Activated naive CD4-positive, alpha-beta T cell treated with anti-CD3 and anti-CD28 coated beads, Interleukin-2, amount 10 ng/mL, durations not matched to agents 7 days and 5 days (primary cell): ENCODE data around the gene BRI3.

ENCODE experiments used
- CTCF ChIA-PET: fragments of 350-600 bp; sonication (Branson Sonifier 250); formaldehyde crosslinking; loops from one replicate; lab custom pipeline; 2021; ENCODE audit warnings: antibody characterized with exemption; lab: Charles Lee
- DNase-seq: peaks from one replicate; pipeline ENCODE4 v3.0.0-alpha.2; 2020
- H3K27ac Mint-ChIP-seq: one replicate; pipeline ENCODE4 v1.8.0; 2021; ENCODE audit warnings: mild to moderate bottlenecking, moderate library complexity, mixed read lengths
- H3K27me3 Mint-ChIP-seq: one replicate; pipeline ENCODE4 v1.8.0; 2021; ENCODE audit warnings: mild to moderate bottlenecking, mixed read lengths
- H3K36me3 Mint-ChIP-seq: one replicate; pipeline ENCODE4 v1.8.0; 2021; ENCODE audit warnings: mixed read lengths
- H3K4me1 Mint-ChIP-seq: one replicate; pipeline ENCODE4 v1.8.0; 2021; ENCODE audit warnings: mixed read lengths
- H3K4me3 Mint-ChIP-seq: one replicate; pipeline ENCODE4 v1.8.0; 2021; ENCODE audit warnings: mild to moderate bottlenecking, moderate library complexity, mixed read lengths
- H3K9me3 Mint-ChIP-seq: one replicate; pipeline ENCODE4 v1.8.0; 2021; ENCODE audit warnings: mixed read lengths

Gene BRI3, protein sequence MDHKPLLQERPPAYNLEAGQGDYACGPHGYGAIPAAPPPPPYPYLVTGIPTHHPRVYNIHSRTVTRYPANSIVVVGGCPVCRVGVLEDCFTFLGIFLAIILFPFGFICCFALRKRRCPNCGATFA

GRCh38 chr7:98280791-98281756, at the start of gene BRI3:
Gene BRI3 (plus strand): TSS chr7:98281686. CDS start chr7:98281796, 110 bp downstream.
- H3K36me3 Mint-ChIP-seq = peaks cover 9% of the 10 kb centered on the region
- H3K27me3 Mint-ChIP-seq = no peaks in the 10 kb centered on the region
- DNase-seq = peak; percentile 92
- no peaks in the 10 kb centered on the region for H3K9me3 Mint-ChIP-seq
- H3K4me1 Mint-ChIP-seq = peaks cover 30% of the 10 kb centered on the region
- peak within 1 kb of the TSS; percentile 88 for H3K27ac Mint-ChIP-seq
- CTCF ChIA-PET = no interaction called here
- peak within 1 kb of the TSS; percentile 82 for H3K4me3 Mint-ChIP-seq

DNA sequence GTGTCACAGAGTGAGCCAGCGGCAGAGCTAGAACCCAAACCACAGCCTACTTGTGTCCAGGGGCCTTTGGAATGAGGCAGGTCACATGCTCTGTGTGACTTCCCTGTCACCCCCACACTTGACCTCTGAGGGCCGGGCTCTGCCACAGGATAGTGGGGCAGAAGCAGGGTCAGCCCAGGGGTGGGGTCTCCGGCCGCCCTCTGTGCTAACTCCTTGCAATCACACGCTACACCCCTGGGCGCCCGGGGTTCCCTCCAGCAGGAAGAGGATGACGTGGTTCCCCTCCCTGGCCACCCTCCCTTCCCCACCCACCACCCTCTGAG, 49.3 kb upstream of the BRI3 start:
- H3K27ac Mint-ChIP-seq = no peak overlapping the region
- no peak overlapping the region for H3K4me3 Mint-ChIP-seq
- DNase-seq = no peak
- no peaks in the 10 kb centered on the region for H3K4me1 Mint-ChIP-seq
- CTCF ChIA-PET = interaction anchor here (0.8 kb wide), 1 partner anchor 19 kb away, joined by 3 read pairs; no protein-coding TSS in a partner anchor
- peaks cover 20% of the 10 kb centered on the region for H3K36me3 Mint-ChIP-seq
- H3K9me3 Mint-ChIP-seq = no peaks in the 10 kb centered on the region
- no peaks in the 10 kb centered on the region for H3K27me3 Mint-ChIP-seq

DNA sequence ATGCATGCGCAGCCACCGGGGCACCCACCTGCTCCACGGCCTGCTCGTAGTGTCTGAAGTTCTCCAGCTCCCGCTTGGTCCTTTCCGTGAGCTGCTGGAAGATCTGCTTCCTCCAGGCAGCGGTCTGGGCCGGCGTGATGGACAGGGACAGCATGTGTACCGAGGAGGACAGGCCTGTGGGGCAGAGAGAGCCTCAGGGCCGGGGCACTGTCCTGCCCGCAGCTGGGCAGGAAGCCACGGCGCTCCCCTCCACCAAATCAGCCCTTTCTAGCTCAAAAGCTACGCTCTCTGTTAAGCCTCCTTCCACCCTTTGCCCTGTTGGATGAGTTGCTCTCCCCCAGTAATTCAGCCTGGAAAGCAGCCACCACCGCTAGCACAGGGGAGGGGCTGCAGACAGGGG, 48.7 kb upstream of the BRI3 start:
- CTCF ChIA-PET = interaction anchor here (0.8 kb wide), 1 partner anchor 18 kb away, joined by 3 read pairs; no protein-coding TSS in a partner anchor
- H3K36me3 Mint-ChIP-seq = peaks cover 22% of the 10 kb centered on the region
- DNase-seq = no peak
- no peaks in the 10 kb centered on the region for H3K9me3 Mint-ChIP-seq
- no peaks in the 10 kb centered on the region for H3K4me1 Mint-ChIP-seq
- no peak overlapping the region for H3K27ac Mint-ChIP-seq
- no peak overlapping the region for H3K4me3 Mint-ChIP-seq
- H3K27me3 Mint-ChIP-seq = no peaks in the 10 kb centered on the region

GRCh38 chr7:98233219-98234070, 48.0 kb upstream of the BRI3 start:
- CTCF ChIA-PET = no interaction called here
- DNase-seq = no peak
- peaks cover 24% of the 10 kb centered on the region for H3K36me3 Mint-ChIP-seq
- no peaks in the 10 kb centered on the region for H3K4me1 Mint-ChIP-seq
- H3K4me3 Mint-ChIP-seq = no peak overlapping the region
- no peaks in the 10 kb centered on the region for H3K9me3 Mint-ChIP-seq
- no peak overlapping the region for H3K27ac Mint-ChIP-seq
- no peaks in the 10 kb centered on the region for H3K27me3 Mint-ChIP-seq

DNA sequence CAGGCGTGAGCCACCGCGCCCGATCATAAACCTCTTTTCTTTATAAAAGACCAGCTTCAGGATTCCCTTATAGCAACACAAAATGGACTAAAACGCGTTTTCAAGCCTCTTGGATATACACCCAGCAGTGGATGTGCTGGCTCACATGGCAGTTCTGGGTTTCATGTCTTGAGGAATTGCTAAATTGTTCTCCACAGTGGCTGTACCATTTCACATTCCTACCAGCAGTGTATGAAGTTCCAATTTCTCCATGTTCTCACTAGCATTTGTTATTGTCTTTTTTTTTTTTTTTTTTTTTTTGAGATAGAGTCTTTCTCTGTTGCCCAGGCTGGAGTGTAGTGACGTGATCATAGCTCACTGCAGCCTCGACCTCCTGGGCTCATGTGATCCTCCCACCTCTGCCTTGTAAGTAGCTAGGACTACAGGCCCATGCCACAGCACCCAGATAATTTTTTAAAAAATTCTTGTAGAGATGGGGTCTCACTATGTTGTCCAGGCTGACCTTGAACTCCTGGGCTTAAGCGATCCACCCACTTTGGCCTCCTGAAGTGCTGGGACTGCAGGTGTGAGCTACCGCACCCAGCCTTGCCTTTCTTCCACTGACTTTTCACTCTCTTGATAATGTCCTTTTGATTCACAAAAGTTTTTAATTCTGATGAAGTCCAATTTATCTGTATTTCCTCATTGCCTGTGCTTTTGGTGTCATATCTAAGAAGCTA, 46.9 kb upstream of the BRI3 start:
- Mint-ChIP-seq H3K36me3 (peaks cover 29% of the 10 kb centered on the region), H3K9me3 (no peaks in the 10 kb centered on the region), H3K27me3 (no peaks in the 10 kb centered on the region), H3K4me1 (no peaks in the 10 kb centered on the region), H3K27ac (no peak overlapping the region), H3K4me3 (no peak overlapping the region)
- CTCF ChIA-PET = interaction anchor here (1.3 kb wide), 1 partner anchor 16 kb away, joined by 3 read pairs; no protein-coding TSS in a partner anchor
- no peak for DNase-seq

DNA sequence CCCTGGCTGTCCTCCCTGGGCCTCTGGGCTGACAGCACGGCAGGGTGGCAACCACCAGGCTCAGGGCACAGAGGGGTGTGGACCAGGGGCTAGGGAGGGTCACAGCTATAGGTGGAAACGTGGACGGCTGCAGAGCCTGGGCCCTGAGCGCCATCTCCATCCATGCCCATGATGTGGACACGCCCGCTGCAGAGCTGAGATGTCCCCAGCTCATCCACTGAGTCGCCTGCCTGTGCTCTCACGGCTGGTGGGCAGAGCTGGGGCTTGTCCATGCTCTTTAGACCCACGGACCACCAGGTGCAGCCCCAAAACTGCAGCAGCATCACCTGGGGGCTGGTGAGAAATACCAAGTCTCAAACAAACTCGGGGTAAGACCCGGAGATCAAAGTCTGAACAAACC, 45.6 kb upstream of the BRI3 start:
- H3K9me3 Mint-ChIP-seq = no peaks in the 10 kb centered on the region
- H3K4me3 Mint-ChIP-seq = no peak overlapping the region
- CTCF ChIA-PET = interaction anchor here (1.3 kb wide), 1 partner anchor 15 kb away, joined by 3 read pairs; no protein-coding TSS in a partner anchor
- no peaks in the 10 kb centered on the region for H3K4me1 Mint-ChIP-seq
- peaks cover 28% of the 10 kb centered on the region for H3K36me3 Mint-ChIP-seq
- no peak overlapping the region for H3K27ac Mint-ChIP-seq
- no peak for DNase-seq
- no peaks in the 10 kb centered on the region for H3K27me3 Mint-ChIP-seq

DNA sequence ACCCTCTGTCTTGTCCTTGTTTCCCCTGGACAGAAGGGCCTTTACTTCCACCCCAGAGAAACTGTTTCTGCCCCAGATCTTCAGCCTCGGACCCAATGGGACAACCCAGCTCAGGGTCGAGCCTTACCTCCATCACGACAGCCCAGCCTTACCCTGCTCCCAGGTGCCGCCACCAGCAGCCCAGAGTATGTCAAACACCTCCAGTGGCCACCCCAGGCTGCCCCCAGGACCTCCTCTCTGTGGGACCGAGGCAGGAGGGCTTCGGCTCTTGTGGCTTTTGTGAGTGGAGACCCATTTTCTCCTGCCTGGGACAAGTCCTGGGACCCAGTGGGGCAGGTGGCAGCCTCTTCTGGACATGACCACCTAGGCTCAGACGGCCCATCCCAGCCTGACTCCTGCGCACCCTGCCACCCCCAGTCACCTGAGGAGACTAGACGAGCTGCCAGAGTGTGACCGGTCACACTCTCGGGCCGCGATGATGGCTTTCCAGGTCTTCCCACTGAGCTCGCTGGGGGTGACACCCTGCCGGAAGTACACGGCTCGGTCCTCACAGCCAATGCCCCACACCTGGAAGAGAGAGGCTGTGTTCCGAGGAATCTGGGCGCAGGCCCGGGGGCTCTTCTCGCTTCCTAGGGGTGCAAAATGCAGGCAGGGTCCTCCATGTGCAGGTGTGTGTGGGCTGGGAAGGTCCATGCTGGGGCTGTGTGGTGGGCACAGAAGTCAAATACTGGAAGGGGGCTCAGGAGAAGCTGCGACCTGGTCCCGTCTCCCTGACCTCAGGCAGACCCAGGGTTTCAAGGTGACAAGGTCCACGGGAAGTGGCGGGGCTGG, 44.9 kb upstream of the BRI3 start:
- H3K36me3 Mint-ChIP-seq = peaks cover 35% of the 10 kb centered on the region
- no peaks in the 10 kb centered on the region for H3K4me1 Mint-ChIP-seq
- CTCF ChIA-PET = no interaction called here
- no peak for DNase-seq
- H3K27me3 Mint-ChIP-seq = no peaks in the 10 kb centered on the region
- no peaks in the 10 kb centered on the region for H3K9me3 Mint-ChIP-seq
- no peak overlapping the region for H3K27ac Mint-ChIP-seq
- H3K4me3 Mint-ChIP-seq = no peak overlapping the region

DNA sequence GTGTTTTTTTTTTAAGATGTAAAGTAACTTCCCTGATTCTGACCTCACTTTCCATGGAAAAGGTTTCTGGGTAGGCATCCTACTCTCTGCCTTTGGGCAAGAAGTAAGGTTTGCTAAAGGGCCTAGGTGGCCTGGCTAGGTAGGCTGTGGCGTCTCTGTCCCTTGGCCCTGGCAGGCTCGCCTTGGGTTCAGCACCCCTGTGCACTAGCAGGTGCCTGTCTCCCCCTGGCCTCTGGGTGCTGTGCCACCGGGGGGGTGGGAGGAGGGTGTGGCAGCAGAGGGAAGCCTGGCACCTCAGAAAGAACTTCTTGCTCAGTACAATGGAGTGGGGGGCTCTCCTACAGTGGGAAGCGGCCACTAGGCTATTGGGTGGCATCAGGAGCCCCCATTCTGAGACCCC, 43.4 kb upstream of the BRI3 start:
- Mint-ChIP-seq H3K27me3 (no peaks in the 10 kb centered on the region), H3K36me3 (peaks cover 38% of the 10 kb centered on the region), H3K4me3 (no peak overlapping the region), H3K9me3 (no peaks in the 10 kb centered on the region), H3K27ac (no peak overlapping the region), H3K4me1 (no peaks in the 10 kb centered on the region)
- no peak for DNase-seq
- CTCF ChIA-PET = no interaction called here

GRCh38 chr7:98238976-98239375, 42.5 kb upstream of the BRI3 start:
- CTCF ChIA-PET = no interaction called here

GRCh38 chr7:98240961-98241673, 40.4 kb upstream of the BRI3 start:
- peak; percentile 43 for DNase-seq
- peak overlapping the region; percentile 33 for H3K27ac Mint-ChIP-seq
- no peak overlapping the region for H3K4me3 Mint-ChIP-seq
- peaks cover 53% of the 10 kb centered on the region for H3K36me3 Mint-ChIP-seq
- H3K4me1 Mint-ChIP-seq = peaks cover 3% of the 10 kb centered on the region
- no peaks in the 10 kb centered on the region for H3K9me3 Mint-ChIP-seq
- CTCF ChIA-PET = interaction anchor here (0.7 kb wide), 1 partner anchor 135 kb away, joined by 3 read pairs; no protein-coding TSS in a partner anchor
- no peaks in the 10 kb centered on the region for H3K27me3 Mint-ChIP-seq

More at GRCh38 chr7:98238976-98239375, 42.5 kb upstream of the BRI3 start:
- H3K4me3 Mint-ChIP-seq = no peak overlapping the region
- H3K27me3 Mint-ChIP-seq = no peaks in the 10 kb centered on the region
- no peaks in the 10 kb centered on the region for H3K9me3 Mint-ChIP-seq
- no peaks in the 10 kb centered on the region for H3K4me1 Mint-ChIP-seq
- no peak overlapping the region for H3K27ac Mint-ChIP-seq
- no peak for DNase-seq
- H3K36me3 Mint-ChIP-seq = peaks cover 39% of the 10 kb centered on the region

DNA sequence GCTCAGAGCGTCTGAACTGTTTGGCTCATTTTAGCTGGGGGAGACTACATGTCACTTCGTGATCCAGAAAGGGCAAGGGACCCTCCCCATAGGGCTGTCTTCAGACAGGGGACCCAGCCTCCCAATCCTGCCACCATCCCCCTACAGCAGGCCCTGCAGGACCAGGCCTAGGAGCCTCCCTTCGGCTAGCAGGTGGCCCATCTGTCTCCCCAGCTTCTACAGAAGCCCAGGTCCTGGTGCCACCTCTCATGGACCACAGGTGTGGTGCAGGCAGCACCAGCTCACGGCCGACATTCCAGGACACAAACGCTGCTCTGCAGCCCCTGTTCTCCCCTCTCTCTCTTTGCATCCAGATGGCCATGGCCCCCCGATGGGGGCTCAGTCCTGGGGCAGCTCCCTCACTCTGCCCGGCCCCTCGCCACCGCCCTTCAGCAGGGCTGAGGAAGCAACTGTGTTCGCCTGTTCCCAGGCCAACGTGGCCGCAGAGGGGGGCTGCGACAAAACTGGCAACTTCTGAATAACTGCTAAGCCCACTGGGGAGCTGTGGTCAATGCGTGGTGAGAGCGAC, 39.7 kb upstream of the BRI3 start:
- Mint-ChIP-seq H3K27ac (no peak overlapping the region), H3K36me3 (peaks cover 53% of the 10 kb centered on the region), H3K4me1 (peaks cover 3% of the 10 kb centered on the region), H3K4me3 (no peak overlapping the region), H3K27me3 (no peaks in the 10 kb centered on the region), H3K9me3 (no peaks in the 10 kb centered on the region)
- no peak for DNase-seq
- CTCF ChIA-PET = interaction anchor here (0.7 kb wide), 1 partner anchor 136 kb away, joined by 3 read pairs; no protein-coding TSS in a partner anchor

DNA sequence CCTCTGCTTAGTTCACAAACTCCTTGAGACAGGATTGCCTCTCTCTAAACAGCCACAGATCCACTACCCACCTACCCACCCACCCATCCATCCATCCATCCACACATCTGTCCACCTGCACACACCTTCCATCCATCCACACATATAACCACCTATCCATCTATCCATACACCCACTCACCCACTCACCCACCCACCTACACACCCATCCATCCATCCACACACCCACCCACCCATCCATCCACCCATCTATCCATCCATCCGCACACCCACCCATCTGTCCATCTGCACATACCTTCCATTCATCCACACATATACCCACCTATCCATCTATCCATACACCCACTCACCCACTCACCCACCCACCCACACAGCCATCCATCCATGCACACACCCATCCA, 39.1 kb upstream of the BRI3 start:
- Mint-ChIP-seq H3K27me3 (no peaks in the 10 kb centered on the region), H3K4me3 (no peak overlapping the region), H3K36me3 (peaks cover 51% of the 10 kb centered on the region), H3K4me1 (peaks cover 6% of the 10 kb centered on the region), H3K9me3 (no peaks in the 10 kb centered on the region), H3K27ac (no peak overlapping the region)
- no peak for DNase-seq
- CTCF ChIA-PET = no interaction called here
